Measurements from ENCODE around the gene ROR2. TPM values are rescaled to one million over a fixed set of nuclear protein-coding genes. Genes with fewer than 3 reads are reported as not detected.

ROR2 gene
- total and polyA plus RNA-seq, 4 donors = 0.13 to 0.84 (median 0.52) TPM

GRCh38 chr9:91855196-91855595 is 94.8 kb downstream of the ROR2 start:
- Histone ChIP-seq H3K9ac (ENCODE audit: low read depth in 1 of 2, low read length in 2 of 2) (no peak overlapping the region), H3K4me3 (ENCODE audit: low read depth in 1 of 3, low read length in 3 of 3) (no peak overlapping the region), H3K36me3 (ENCODE audit: control insufficient read depth in 4 of 4, insufficient read depth in 3 of 4, low read depth in 1 of 4, low read length in 3 of 4) (no peaks in the 10 kb centered on the region), H3K27me3 (ENCODE audit: control insufficient read depth in 4 of 4, insufficient read depth in 4 of 4, low read length in 3 of 4) (peaks cover 0 to 3% (median 0%) of the 10 kb centered on the region in 4 donors), H3K9me3 (ENCODE audit: control insufficient read depth in 4 of 4, low read length in 3 of 4) (no peaks in the 10 kb centered on the region), H3K27ac (ENCODE audit: low read depth in 1 of 2, low read length in 2 of 2) (no peak overlapping the region), H3K4me1 (ENCODE audit: control insufficient read depth in 4 of 4, insufficient read depth in 4 of 4, low read length in 3 of 4) (no peaks in the 10 kb centered on the region)
- WGBS = 73% methylated on average over 10 of the region's 10 CpGs
- no peak for DNase-seq (ENCODE audit: low spot score)
- peak; percentile 26 for TF ChIP-seq NR2F2 (IDR thresholded peaks at IDR 0.05)
- TF ChIP-seq RXRA (IDR thresholded peaks at IDR 0.05) = no peak

GRCh38 chr9:91852801-91853347 is 97.2 kb downstream of the ROR2 start:
- Histone ChIP-seq H3K9me3 (ENCODE audit: control insufficient read depth in 4 of 4, low read length in 3 of 4) (no peaks in the 10 kb centered on the region), H3K4me3 (ENCODE audit: low read depth in 1 of 3, low read length in 3 of 3) (no peak overlapping the region), H3K27ac (ENCODE audit: low read depth in 1 of 2, low read length in 2 of 2) (no peak overlapping the region), H3K27me3 (ENCODE audit: control insufficient read depth in 4 of 4, insufficient read depth in 4 of 4, low read length in 3 of 4) (peaks cover 0 to 3% (median 0%) of the 10 kb centered on the region in 4 donors), H3K4me1 (ENCODE audit: control insufficient read depth in 4 of 4, insufficient read depth in 4 of 4, low read length in 3 of 4) (no peaks in the 10 kb centered on the region), H3K36me3 (ENCODE audit: control insufficient read depth in 4 of 4, insufficient read depth in 3 of 4, low read depth in 1 of 4, low read length in 3 of 4) (no peaks in the 10 kb centered on the region), H3K9ac (ENCODE audit: low read depth in 1 of 2, low read length in 2 of 2) (no peak overlapping the region)
- TF ChIP-seq RAD21 (IDR thresholded peaks at IDR 0.05) = no peak
- TF ChIP-seq HNF4A (conservative IDR thresholded peaks at IDR 0.05) = no peak
- TF ChIP-seq CTCF (IDR thresholded peaks at IDR 0.05; ENCODE audit: low read depth, low read length, missing input control) = no peak
- no peak for TF ChIP-seq JUND (IDR thresholded peaks at IDR 0.05)
- TF ChIP-seq NR2F2 (IDR thresholded peaks at IDR 0.05) = no peak
- TF ChIP-seq ATF3 (IDR thresholded peaks at IDR 0.05) = no peak
- no peak for TF ChIP-seq GABPA (IDR thresholded peaks at IDR 0.05 in 1 of 2, conservative IDR thresholded peaks at IDR 0.05 in 1 of 2)
- TF ChIP-seq RXRA (IDR thresholded peaks at IDR 0.05) = no peak
- TF ChIP-seq HNF4G (IDR thresholded peaks at IDR 0.05) = no peak
- no peak for TF ChIP-seq EGR1 (IDR thresholded peaks at IDR 0.05; ENCODE audit: low read depth in 2 of 2)
- no peak for TF ChIP-seq TAF1 (conservative IDR thresholded peaks at IDR 0.05)
- no peak for TF ChIP-seq SP1 (IDR thresholded peaks at IDR 0.05)
- no peak for TF ChIP-seq ZBTB33 (IDR thresholded peaks at IDR 0.05)
- TF ChIP-seq YY1 (IDR thresholded peaks at IDR 0.05) = no peak
- no peak for TF ChIP-seq FOXA1 (IDR thresholded peaks at IDR 0.05)
- no peak for TF ChIP-seq MAX (IDR thresholded peaks at IDR 0.05)
- TF ChIP-seq FOXA2 (IDR thresholded peaks at IDR 0.05) = no peak
- TF ChIP-seq REST (IDR thresholded peaks at IDR 0.05) = no peak
- 95% methylated on average over 18 of the region's 18 CpGs for WGBS
- DNase-seq (ENCODE audit: low spot score) = no peak

All from liver (tissue), 9 donors.